Activated naive CD4-positive, alpha-beta T cell treated with anti-CD3 and anti-CD28 coated beads, Interleukin-2, amount 10 ng/mL, durations not matched to agents 5 hours and 36 hours (primary cell): ENCODE data around the gene DNAH6. TPM values are rescaled to one million over a fixed set of nuclear protein-coding genes. Genes with fewer than 3 reads are reported as not detected.

Source experiments
- total RNA-seq, 2 experiments: library from RNA; stranded (reverse); gene quantifications; one replicate each; pipeline ENCODE4 v1.2.3, GENCODE V29; 2021

The DNAH6 gene, protein sequence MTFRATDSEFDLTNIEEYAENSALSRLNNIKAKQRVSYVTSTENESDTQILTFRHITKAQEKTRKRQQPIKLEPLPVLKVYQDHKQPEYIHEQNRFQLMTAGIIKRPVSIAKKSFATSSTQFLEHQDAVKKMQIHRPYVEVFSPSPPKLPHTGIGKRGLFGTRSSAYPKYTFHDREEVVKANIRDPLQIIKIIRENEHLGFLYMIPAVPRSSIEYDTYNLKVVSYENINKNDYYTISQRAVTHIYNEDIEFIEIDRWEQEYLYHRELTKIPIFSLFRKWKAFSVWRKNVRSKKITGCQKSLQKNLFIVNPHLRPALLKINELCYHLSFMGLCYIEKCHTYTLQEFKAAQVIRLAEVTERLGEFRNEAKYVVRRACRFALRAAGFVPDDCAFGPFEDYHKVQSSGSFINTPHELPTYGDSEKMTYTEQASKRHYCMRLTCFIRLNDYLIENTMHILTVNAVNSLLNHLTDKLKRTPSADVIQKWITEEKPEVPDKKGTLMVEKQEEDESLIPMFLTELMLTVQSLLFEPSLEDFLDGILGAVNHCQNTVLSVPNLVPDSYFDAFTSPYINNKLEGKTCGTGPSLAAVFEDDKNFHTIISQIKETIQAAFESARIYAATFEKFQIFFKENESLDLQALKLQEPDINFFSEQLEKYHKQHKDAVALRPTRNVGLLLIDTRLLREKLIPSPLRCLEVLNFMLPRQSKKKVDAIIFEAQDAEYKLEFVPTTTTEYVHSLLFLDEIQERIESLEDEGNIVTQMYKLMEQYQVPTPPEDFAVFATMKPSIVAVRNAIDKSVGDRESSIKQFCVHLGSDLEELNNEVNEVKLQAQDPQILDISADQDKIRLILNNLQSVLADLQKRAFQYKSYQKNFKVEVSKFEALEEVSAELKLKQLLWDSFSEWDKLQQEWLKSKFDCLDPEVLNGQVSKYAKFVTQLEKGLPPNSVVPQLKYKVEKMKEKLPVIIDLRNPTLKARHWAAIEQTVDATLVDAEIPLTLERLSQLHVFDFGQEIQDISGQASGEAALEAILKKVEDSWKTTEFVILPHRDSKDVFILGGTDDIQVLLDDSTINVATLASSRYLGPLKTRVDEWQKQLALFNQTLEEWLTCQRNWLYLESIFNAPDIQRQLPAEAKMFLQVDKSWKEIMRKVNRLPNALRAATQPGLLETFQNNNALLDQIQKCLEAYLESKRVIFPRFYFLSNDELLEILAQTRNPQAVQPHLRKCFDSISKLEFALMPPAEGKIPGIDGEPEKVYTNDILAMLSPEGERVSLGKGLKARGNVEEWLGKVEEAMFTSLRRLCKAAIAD (N-terminal part only)
- total RNA-seq: under 1 TPM; 0.12 to 0.53 TPM

DNA sequence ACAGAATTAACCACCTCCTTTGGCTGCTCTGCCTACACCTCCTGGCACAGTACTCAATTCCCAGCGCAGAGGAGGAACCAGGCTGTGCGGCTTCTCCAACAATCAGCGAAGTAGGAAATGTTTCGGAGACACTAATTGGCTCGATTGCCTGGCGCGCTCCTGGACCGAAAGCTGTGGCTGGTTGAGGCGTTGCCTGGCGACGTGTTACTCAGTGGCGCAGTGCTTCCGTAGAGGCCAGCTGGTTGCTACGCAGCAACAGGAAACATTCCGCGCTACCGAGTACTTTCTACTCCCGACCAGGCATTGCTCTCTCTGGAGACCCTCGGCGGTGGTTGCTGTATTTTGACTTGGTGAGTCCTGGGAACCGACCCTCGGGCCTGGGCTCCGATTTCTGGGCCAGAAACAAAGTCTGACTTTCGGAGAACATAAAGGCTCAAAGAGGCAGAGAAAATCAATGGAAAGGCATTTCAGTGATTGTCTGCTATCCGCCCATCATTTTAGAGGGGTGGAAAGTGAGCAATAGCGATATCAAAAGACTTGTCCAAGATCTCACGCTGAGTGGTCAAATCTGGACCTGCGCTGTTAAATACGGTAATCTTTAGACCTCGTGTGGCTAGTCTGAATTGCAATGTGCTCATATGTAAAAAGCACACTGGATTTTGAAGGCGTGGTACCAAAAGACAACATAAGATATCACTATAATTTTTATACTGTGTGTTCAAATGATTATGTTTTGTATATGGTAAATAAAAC lies at the start of gene DNAH6:
Gene DNAH6, plus strand, starts transcription at position 265 of the 753 bp plus-strand sequence. CDS start 1,329 bp downstream, outside the sequence.

Other genes starting within 250 kb of the DNAH6 start
- gene SUCLG1, start 57.2 kb upstream of the DNAH6 start, total RNA-seq: 10 to 100 TPM; 71.5 to 73.2 TPM